ENCODE data around the gene PPM1L. TPM values are rescaled to one million over a fixed set of nuclear protein-coding genes. Genes with fewer than 3 reads are reported as not detected.

PPM1L gene
- total and polyA plus RNA-seq, 2 donors (not counting 1 experiment from before 2014, with no cell fraction given): 1.1 to 12.0 TPM

DNA sequence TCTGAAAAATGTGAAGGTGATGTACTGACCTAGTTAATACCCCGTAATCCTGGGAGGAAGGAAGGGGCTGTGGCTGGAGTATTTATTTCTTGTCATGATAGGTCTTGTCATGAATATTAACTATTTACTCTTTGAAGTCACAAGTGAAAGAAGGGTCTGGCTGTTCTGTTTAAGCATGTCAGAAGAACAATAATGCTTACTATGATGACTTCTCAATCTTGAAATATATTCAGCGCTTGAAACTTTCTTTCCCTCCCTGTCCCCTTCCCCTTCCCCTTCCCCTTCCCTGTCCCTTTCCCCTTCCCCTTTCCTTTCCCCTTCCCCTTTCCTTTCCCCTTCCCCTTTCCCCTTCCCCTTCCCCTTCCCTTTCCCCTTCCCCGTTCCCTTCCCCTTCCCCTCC, 153.9 kb downstream of the PPM1L start:
- Histone ChIP-seq H3K4me2 (replicated peaks; ENCODE audit: low read depth, low read length, poor library complexity, severe bottlenecking) (no peak overlapping the region), H3K9ac (ENCODE audit: low read length) (no peak overlapping the region), H3K4me3 (ENCODE audit: control extremely low read depth in 1 of 5, extremely low read depth in 1 of 5, insufficient read depth in 1 of 5, low read depth in 2 of 5, low read length in 4 of 5) (no peak overlapping the region), H3K79me2 (ENCODE audit: control insufficient read depth, insufficient read depth, low read length) (no peaks in the 10 kb centered on the region), H3K36me3 (replicated peaks in 1 of 2; ENCODE audit: control extremely low read depth in 1 of 2, control insufficient read depth in 1 of 2, extremely low read depth in 1 of 2, insufficient read depth in 2 of 2, low read length in 1 of 2) (no peaks in the 10 kb centered on the region), H4K20me1 (ENCODE audit: control insufficient read depth, insufficient read depth, low read length, poor library complexity, severe bottlenecking) (no peaks in the 10 kb centered on the region), H2AFZ (ENCODE audit: insufficient read depth, low read depth, low read length, poor library complexity, severe bottlenecking) (no peak overlapping the region), H3K9me3 (ENCODE audit: control extremely low read depth in 1 of 3, control insufficient read depth in 2 of 3, insufficient read depth in 1 of 3, low read length in 2 of 3) (peaks cover 0 to 5% (median 2%) of the 10 kb centered on the region in 3 donors), H3K27me3 (replicated peaks in 1 of 4; ENCODE audit: control extremely low read depth in 1 of 4, control insufficient read depth in 3 of 4, insufficient read depth in 4 of 4, low read length in 3 of 4) (no peaks in the 10 kb centered on the region), H3K4me1 (ENCODE audit: control insufficient read depth in 2 of 2, insufficient read depth in 2 of 2, low read length in 2 of 2) (no peaks in the 10 kb centered on the region), H3K27ac (ENCODE audit: low read length in 2 of 2) (no peak overlapping the region)
- 20% methylated on average over 2 of the region's 3 CpGs for WGBS (ENCODE audit: insufficient coverage)
- CTCF ChIA-PET: no interaction called here
- TF ChIP-seq, protein P1, sequence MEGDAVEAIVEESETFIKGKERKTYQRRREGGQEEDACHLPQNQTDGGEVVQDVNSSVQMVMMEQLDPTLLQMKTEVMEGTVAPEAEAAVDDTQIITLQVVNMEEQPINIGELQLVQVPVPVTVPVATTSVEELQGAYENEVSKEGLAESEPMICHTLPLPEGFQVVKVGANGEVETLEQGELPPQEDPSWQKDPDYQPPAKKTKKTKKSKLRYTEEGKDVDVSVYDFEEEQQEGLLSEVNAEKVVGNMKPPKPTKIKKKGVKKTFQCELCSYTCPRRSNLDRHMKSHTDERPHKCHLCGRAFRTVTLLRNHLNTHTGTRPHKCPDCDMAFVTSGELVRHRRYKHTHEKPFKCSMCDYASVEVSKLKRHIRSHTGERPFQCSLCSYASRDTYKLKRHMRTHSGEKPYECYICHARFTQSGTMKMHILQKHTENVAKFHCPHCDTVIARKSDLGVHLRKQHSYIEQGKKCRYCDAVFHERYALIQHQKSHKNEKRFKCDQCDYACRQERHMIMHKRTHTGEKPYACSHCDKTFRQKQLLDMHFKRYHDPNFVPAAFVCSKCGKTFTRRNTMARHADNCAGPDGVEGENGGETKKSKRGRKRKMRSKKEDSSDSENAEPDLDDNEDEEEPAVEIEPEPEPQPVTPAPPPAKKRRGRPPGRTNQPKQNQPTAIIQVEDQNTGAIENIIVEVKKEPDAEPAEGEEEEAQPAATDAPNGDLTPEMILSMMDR (IDR thresholded peaks at IDR 0.05): no peak
- TF ChIP-seq EZH2 (IDR thresholded peaks at IDR 0.05; ENCODE audit: borderline replicate concordance, insufficient read depth, low read depth, low read length, poor library complexity, severe bottlenecking): no peak
- DNase-seq: no peak
- Mint-ChIP-seq H3K4me3 (no peak overlapping the region), H3K27ac (no peak overlapping the region), H3K4me1 (no peaks in the 10 kb centered on the region), H3K27me3 (peaks cover 3% of the 10 kb centered on the region), H3K9me3 (ENCODE audit: insufficient read depth) (peaks cover 2% of the 10 kb centered on the region)
- ATAC-seq (ENCODE audit: low read depth): no peak
- intact Hi-C loops (cut with micrococcal nuclease): no loop called here
- POLR2A ChIA-PET: no interaction called here

DNA sequence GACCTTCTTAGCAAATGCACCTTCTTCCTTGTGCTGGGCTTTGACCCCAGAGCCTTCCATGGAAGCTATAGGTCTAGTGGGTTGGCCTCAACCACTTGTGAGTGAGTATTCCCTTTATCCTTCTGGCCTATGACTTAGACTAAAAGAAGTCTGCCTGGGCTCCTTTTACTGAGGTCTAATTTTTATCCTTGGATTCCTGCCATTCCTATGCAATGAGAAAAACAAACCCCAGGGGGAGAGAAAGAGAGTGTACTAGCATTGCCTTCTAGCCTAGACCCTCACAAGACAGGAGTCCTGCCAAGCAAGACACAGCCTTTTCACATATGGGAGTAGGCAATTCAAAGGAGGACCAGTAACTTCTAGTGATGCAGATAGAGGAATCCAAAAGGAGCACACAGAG, 155.4 kb downstream of the PPM1L start:
- Histone ChIP-seq H3K4me1 (ENCODE audit: control insufficient read depth in 2 of 2, insufficient read depth in 2 of 2, low read length in 2 of 2) (no peaks in the 10 kb centered on the region), H3K4me3 (ENCODE audit: control extremely low read depth in 1 of 5, extremely low read depth in 1 of 5, insufficient read depth in 1 of 5, low read depth in 2 of 5, low read length in 4 of 5) (no peak overlapping the region), H2AFZ (ENCODE audit: insufficient read depth, low read depth, low read length, poor library complexity, severe bottlenecking) (no peak overlapping the region), H3K36me3 (replicated peaks in 1 of 2; ENCODE audit: control extremely low read depth in 1 of 2, control insufficient read depth in 1 of 2, extremely low read depth in 1 of 2, insufficient read depth in 2 of 2, low read length in 1 of 2) (no peaks in the 10 kb centered on the region), H4K20me1 (ENCODE audit: control insufficient read depth, insufficient read depth, low read length, poor library complexity, severe bottlenecking) (no peaks in the 10 kb centered on the region), H3K27me3 (replicated peaks in 1 of 4; ENCODE audit: control extremely low read depth in 1 of 4, control insufficient read depth in 3 of 4, insufficient read depth in 4 of 4, low read length in 3 of 4) (no peaks in the 10 kb centered on the region), H3K9ac (ENCODE audit: low read length) (no peak overlapping the region), H3K9me3 (ENCODE audit: control extremely low read depth in 1 of 3, control insufficient read depth in 2 of 3, insufficient read depth in 1 of 3, low read length in 2 of 3) (peaks cover 0 to 2% (median under 1%) of the 10 kb centered on the region in 3 donors), H3K79me2 (ENCODE audit: control insufficient read depth, insufficient read depth, low read length) (no peaks in the 10 kb centered on the region), H3K27ac (ENCODE audit: low read length in 2 of 2) (no peak overlapping the region), H3K4me2 (replicated peaks; ENCODE audit: low read depth, low read length, poor library complexity, severe bottlenecking) (no peak overlapping the region)
- Mint-ChIP-seq H3K9me3 (ENCODE audit: insufficient read depth) (peaks cover 2% of the 10 kb centered on the region), H3K4me3 (no peak overlapping the region), H3K27me3 (peaks cover 3% of the 10 kb centered on the region), H3K27ac (no peak overlapping the region), H3K4me1 (no peaks in the 10 kb centered on the region)
- intact Hi-C loops (cut with micrococcal nuclease): no loop called here
- ChIA-PET CTCF (interaction anchor here (1.4 kb wide), 1 partner anchor 9 kb away, joined by 3 read pairs; no protein-coding TSS in a partner anchor), POLR2A (no interaction called here)
- DNase-seq (no peak), ATAC-seq (ENCODE audit: low read depth) (no peak)
- no peak for TF ChIP-seq EZH2 (IDR thresholded peaks at IDR 0.05; ENCODE audit: borderline replicate concordance, insufficient read depth, low read depth, low read length, poor library complexity, severe bottlenecking)
- TF ChIP-seq, protein P1 (IDR thresholded peaks at IDR 0.05): no peak

All from B cell (primary cell).